ENCODE measurements around the gene OLAH. TPM values are rescaled to one million over a fixed set of nuclear protein-coding genes. Genes with fewer than 3 reads are reported as not detected.

Gene OLAH
- total RNA-seq, 4 donors from 2014 or later: 2.9 to 15.3 (median 6.7) TPM

DNA sequence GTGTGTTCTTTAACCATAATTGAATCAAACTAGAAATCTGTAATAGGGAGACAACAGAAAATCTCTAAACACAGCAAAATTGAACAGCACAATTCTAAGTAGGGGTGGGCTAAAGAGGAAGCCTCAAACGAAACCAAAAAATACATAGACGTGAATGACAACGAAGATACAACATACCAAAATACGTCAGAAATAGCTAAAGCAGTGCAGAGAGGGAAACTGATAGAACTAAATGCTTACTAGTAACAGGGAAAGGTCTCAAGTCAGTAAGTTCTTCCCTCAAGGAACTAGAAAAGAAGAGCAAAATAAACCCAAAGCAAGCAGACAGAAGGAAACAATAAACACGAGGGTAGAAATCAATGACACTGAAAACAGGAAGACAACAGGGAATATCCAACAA is 72.5 kb downstream of the OLAH start:
- Histone ChIP-seq H3K9me3 (peaks cover 0 to 8% (median 2%) of the 10 kb centered on the region in 4 donors), H3K4me1 (no peaks in the 10 kb centered on the region), H3K27me3 (no peaks in the 10 kb centered on the region), H3K4me3 (no peak overlapping the region), H3K36me3 (peaks cover 0 to 87% (median 0%) of the 10 kb centered on the region in 3 donors), H3K27ac (no peak overlapping the region)
- DNase-seq (ENCODE audit: low spot score in 2 of 2): no peak
- TF ChIP-seq POLR2A (IDR thresholded peaks at IDR 0.05): no peak
- no peak for TF ChIP-seq CTCF (IDR thresholded peaks at IDR 0.05)
- TF ChIP-seq EP300 (IDR thresholded peaks at IDR 0.05): no peak
- WGBS, 2 donors: 97 to 98% methylated on average over 5 of the region's 5 CpGs

- H3K9me3 ChIP-seq: peaks cover 0 to 8% (median 2%) of the 10 kb centered on the region in 4 donors
- TF ChIP-seq EP300 (IDR thresholded peaks at IDR 0.05) (no peak), CTCF (IDR thresholded peaks at IDR 0.05) (no peak), POLR2A (IDR thresholded peaks at IDR 0.05) (no peak)
- H3K4me1 ChIP-seq: no peaks in the 10 kb centered on the region
- 90 to 92% methylated on average over 1 of the region's 1 CpG for WGBS, 2 donors
- no peak for DNase-seq (ENCODE audit: low spot score in 2 of 2)
- peaks cover 0 to 74% (median 0%) of the 10 kb centered on the region in 3 donors for H3K36me3 ChIP-seq
- H3K27me3 ChIP-seq: no peaks in the 10 kb centered on the region
- no peak overlapping the region for H3K27ac ChIP-seq
- H3K4me3 ChIP-seq: no peak overlapping the region
Observed at GRCh38 chr10:15118615-15119014, 74.9 kb downstream of the OLAH start.

- 93 to 94% methylated on average over 5 of the region's 5 CpGs for WGBS, 2 donors
- no peak for DNase-seq (ENCODE audit: low spot score in 2 of 2)
- Histone ChIP-seq H3K36me3 (peaks cover 0 to 73% (median 0%) of the 10 kb centered on the region in 3 donors), H3K9me3 (peaks cover 0 to 8% (median 2%) of the 10 kb centered on the region in 4 donors), H3K4me1 (no peaks in the 10 kb centered on the region), H3K4me3 (no peak overlapping the region), H3K27ac (no peak overlapping the region), H3K27me3 (no peaks in the 10 kb centered on the region)
- no peak for TF ChIP-seq CTCF (IDR thresholded peaks at IDR 0.05)
- TF ChIP-seq POLR2A (IDR thresholded peaks at IDR 0.05): no peak
- TF ChIP-seq EP300 (IDR thresholded peaks at IDR 0.05): no peak
Observed at GRCh38 chr10:15120523-15120922, 76.8 kb downstream of the OLAH start.

- Histone ChIP-seq H3K4me1 (no peaks in the 10 kb centered on the region), H3K27ac (no peak overlapping the region), H3K36me3 (peaks cover 0 to 73% (median 0%) of the 10 kb centered on the region in 3 donors), H3K27me3 (no peaks in the 10 kb centered on the region), H3K4me3 (no peak overlapping the region), H3K9me3 (peaks cover 0 to under 1% (median 0%) of the 10 kb centered on the region in 4 donors)
- no peak for DNase-seq (ENCODE audit: low spot score in 2 of 2)
- TF ChIP-seq EP300 (IDR thresholded peaks at IDR 0.05) (no peak), CTCF (IDR thresholded peaks at IDR 0.05) (no peak), POLR2A (IDR thresholded peaks at IDR 0.05) (no peak)
- whole genome bisulfite sequencing, 2 donors: 71 to 93% methylated on average over 1 of the region's 1 CpG
Observed at GRCh38 chr10:15121707-15122106, 78.0 kb downstream of the OLAH start.

GRCh38 chr10:15122477-15123030 is 78.8 kb downstream of the OLAH start:
- Histone ChIP-seq H3K27ac (no peak overlapping the region), H3K36me3 (peaks cover 0 to 72% (median 0%) of the 10 kb centered on the region in 3 donors), H3K9me3 (no peaks in the 10 kb centered on the region), H3K27me3 (no peaks in the 10 kb centered on the region), H3K4me3 (no peak overlapping the region), H3K4me1 (no peaks in the 10 kb centered on the region)
- 73 to 80% methylated on average over 9 of the region's 9 CpGs for WGBS, 2 donors
- TF ChIP-seq EP300 (IDR thresholded peaks at IDR 0.05) (no peak), POLR2A (IDR thresholded peaks at IDR 0.05) (no peak), CTCF (IDR thresholded peaks at IDR 0.05) (no peak)
- DNase-seq (ENCODE audit: low spot score in 2 of 2): no peak

Other genes with a start within 250 kb of the OLAH start
- gene CDNF, start 205.9 kb upstream of the OLAH start, total RNA-seq: 1 to 10 TPM in 3 of 4 donors, not detected in 1; 1.2 to 5.0 (median 4.6) TPM
- gene HSPA14, start 205.6 kb upstream of the OLAH start, total RNA-seq: 10 to 100 TPM in 2 of 4 donors, 1 to 10 TPM in 2; 7.8 to 11.3 (median 10.5) TPM
- gene MSANTD7, start 205.6 kb upstream of the OLAH start, total RNA-seq: 10 to 100 TPM in 1 of 4 donors, 1 to 10 TPM in 3; 6.3 to 11.5 (median 7.9) TPM
- gene SUV39H2, start 165.1 kb upstream of the OLAH start, total RNA-seq: 1 to 10 TPM; 2.2 to 4.4 (median 3.0) TPM
- gene DCLRE1C, start 89.8 kb upstream of the OLAH start, total RNA-seq: 10 to 100 TPM in 3 of 4 donors, 1 to 10 TPM in 1; 9.6 to 28.8 (median 17.5) TPM
- not detected for gene MEIG1, start 84.6 kb upstream of the OLAH start, total RNA-seq
- gene ACBD7, start 44.8 kb downstream of the OLAH start, total RNA-seq: 10 to 100 TPM in 2 of 4 donors, 1 to 10 TPM in 2; 1.5 to 12.0 (median 7.4) TPM
- gene RPP38, start 53.4 kb downstream of the OLAH start, total RNA-seq: 10 to 100 TPM; 10.5 to 19.2 (median 16.5) TPM
- gene NMT2, start 124.8 kb downstream of the OLAH start, total RNA-seq: 10 to 100 TPM; 18.2 to 29.7 (median 24.0) TPM